GM12892 (cell line): ENCODE results near the gene PCK1.

Source experiments
- POLR2A ChIP-seq: IDR thresholded peaks from 2 replicates; pipeline ENCODE4 v1.6.1; 2011; ENCODE audit warnings: low read depth, low read length, control low read depth
- POLR2AphosphoS5 ChIP-seq: IDR thresholded peaks from 2 replicates; pipeline ENCODE4 v1.6.1; 2011; ENCODE audit warnings: low read depth, low read length, control low read depth

DNA sequence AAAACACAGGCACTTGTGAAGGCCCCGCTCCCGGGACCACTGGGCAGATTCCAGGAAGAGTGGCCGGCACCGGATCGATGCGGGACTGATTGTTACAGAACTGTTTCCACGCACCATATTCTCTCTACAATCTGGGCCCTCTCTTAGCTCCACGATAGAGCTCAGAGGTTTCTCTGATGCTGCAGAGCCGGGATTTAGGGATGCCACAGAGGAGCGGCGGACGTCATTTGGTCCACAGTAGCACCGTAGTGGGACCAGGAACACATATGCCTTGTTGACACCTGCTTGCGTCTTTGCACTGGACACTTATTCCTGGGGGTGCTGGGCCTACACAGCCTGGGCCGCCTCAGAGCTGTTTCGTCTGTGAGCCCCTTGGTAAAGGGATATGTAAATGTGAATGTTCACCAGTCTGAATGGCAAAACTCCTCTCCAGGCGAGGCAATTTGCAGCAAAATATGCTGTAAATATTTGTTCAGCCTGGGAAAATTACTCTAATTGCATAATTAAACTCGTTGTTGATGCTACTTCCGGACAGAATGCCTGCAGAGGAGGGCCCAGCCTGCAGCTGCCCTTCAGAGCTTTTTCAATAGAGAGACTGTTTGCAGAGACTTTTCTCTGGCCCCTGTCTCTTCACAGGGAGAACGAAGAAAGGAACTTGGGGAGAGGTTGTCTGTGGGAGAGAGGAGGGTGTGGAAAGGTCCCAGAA lies 9.4 kb downstream of the PCK1 start:
- TF ChIP-seq POLR2AphosphoS5 (no peak), POLR2A (no peak)
